HL-60 (cell line): ENCODE data around the gene JAKMIP1.

Experiments used
- CTCF ChIP-seq: IDR thresholded peaks from one replicate; pipeline ENCODE4 v1.5.1; 2011; ENCODE audit warnings: low read length, control low read depth, inconsistent platforms; ENCODE audit not compliant: insufficient read depth
- GABPA ChIP-seq: IDR thresholded peaks from 2 replicates; pipeline ENCODE4 v1.6.1; 2012; ENCODE audit warnings: low read depth
- POLR2AphosphoS5 ChIP-seq: IDR thresholded peaks from 2 replicates; pipeline ENCODE4 v1.6.1; 2012; ENCODE audit warnings: low read depth
- REST ChIP-seq: IDR thresholded peaks from 2 replicates; pipeline ENCODE4 v1.6.1; 2012; ENCODE audit warnings: low read depth; ENCODE audit not compliant: insufficient replicate concordance

- TF ChIP-seq CTCF, result no peak
- TF ChIP-seq POLR2AphosphoS5, result no peak
- no peak for TF ChIP-seq REST
- TF ChIP-seq GABPA, result no peak
Observed at GRCh38 chr4:6137027-6137746, 63.2 kb downstream of the JAKMIP1 start.
